ENCODE measurements around the gene MRPS2. TPM values are rescaled to one million over a fixed set of nuclear protein-coding genes. Genes with fewer than 3 reads are reported as not detected.

The MRPS2 gene
- total RNA-seq, 4 donors from 2014 or later, result 21.4 to 37.6 (median 25.6) TPM

GRCh38 chr9:135485385-135485784 is 15.1 kb upstream of the MRPS2 start:
- TF ChIP-seq POLR2AphosphoS5 (IDR thresholded peaks at IDR 0.05) (no peak), EP300 (IDR thresholded peaks at IDR 0.05) (no peak), CTCF (IDR thresholded peaks at IDR 0.05) (no peak)
- Histone ChIP-seq H3K9me3 (no peaks in the 10 kb centered on the region), H3K4me3 (no peak overlapping the region), H3K27me3 (no peaks in the 10 kb centered on the region), H3K27ac (no peak overlapping the region), H3K4me1 (peaks cover 0 to 12% (median 6%) of the 10 kb centered on the region in 3 donors), H3K36me3 (peaks cover 0 to 67% of the 10 kb centered on the region in 2 donors)
- ATAC-seq, result no peak
- WGBS, 2 donors (ENCODE audit: low coverage in 1 of 2), result 96% methylated on average over 5 of the region's 25 CpGs; no CpG with 5 or more reads in 1 of the 2 donors

GRCh38 chr9:135485832-135486231 is 14.7 kb upstream of the MRPS2 start:
- H3K27ac ChIP-seq, result no peak overlapping the region
- H3K27me3 ChIP-seq, result no peaks in the 10 kb centered on the region
- TF ChIP-seq EP300 (IDR thresholded peaks at IDR 0.05), result no peak
- no peak for TF ChIP-seq CTCF (IDR thresholded peaks at IDR 0.05)
- no peak for TF ChIP-seq POLR2AphosphoS5 (IDR thresholded peaks at IDR 0.05)
- TF ChIP-seq POLR2A (IDR thresholded peaks at IDR 0.05), result no peak
- ATAC-seq, result no peak
- peaks cover 0 to 8% (median 2%) of the 10 kb centered on the region in 3 donors for H3K4me1 ChIP-seq
- H3K36me3 ChIP-seq, result peaks cover 0 to 69% of the 10 kb centered on the region in 2 donors
- no peaks in the 10 kb centered on the region for H3K9me3 ChIP-seq
- 94% methylated on average over 6 of the region's 21 CpGs; no CpG with 5 or more reads in 1 of the 2 donors for WGBS, 2 donors (ENCODE audit: low coverage in 1 of 2)
- H3K4me3 ChIP-seq, result no peak overlapping the region

- H3K36me3 ChIP-seq, result peaks cover 0 to 75% of the 10 kb centered on the region in 2 donors
- no peaks in the 10 kb centered on the region for H3K27me3 ChIP-seq
- H3K9me3 ChIP-seq, result no peaks in the 10 kb centered on the region
- peaks cover 0 to 2% (median 0%) of the 10 kb centered on the region in 3 donors for H3K4me1 ChIP-seq
- no peak overlapping the region for H3K4me3 ChIP-seq
- WGBS, 2 donors (ENCODE audit: low coverage in 1 of 2), result 91 to 94% methylated on average over 5 to 8 of the region's 33 CpGs
- no peak for ATAC-seq
- no peak overlapping the region for H3K27ac ChIP-seq
- no peak for TF ChIP-seq CTCF (IDR thresholded peaks at IDR 0.05)
Measured at GRCh38 chr9:135486267-135487065, 14.0 kb upstream of the MRPS2 start.

GRCh38 chr9:135487281-135488012 is 13.0 kb upstream of the MRPS2 start:
- no peak overlapping the region for H3K27ac ChIP-seq
- H3K4me3 ChIP-seq, result no peak overlapping the region
- TF ChIP-seq POLR2AphosphoS5 (IDR thresholded peaks at IDR 0.05) (no peak), POLR2A (IDR thresholded peaks at IDR 0.05) (no peak), EP300 (IDR thresholded peaks at IDR 0.05) (no peak), CTCF (IDR thresholded peaks at IDR 0.05) (no peak)
- peaks cover 0 to 76% of the 10 kb centered on the region in 2 donors for H3K36me3 ChIP-seq
- H3K4me1 ChIP-seq, result no peaks in the 10 kb centered on the region
- no peaks in the 10 kb centered on the region for H3K9me3 ChIP-seq
- H3K27me3 ChIP-seq, result no peaks in the 10 kb centered on the region
- no peak for ATAC-seq
- 40% methylated on average over 1 of the region's 40 CpGs; no CpG with 5 or more reads in 1 of the 2 donors for WGBS, 2 donors (ENCODE audit: low coverage in 1 of 2)

Data from gastroesophageal sphincter (tissue), 4 donors.